ENCODE results near the gene OR5T1.

GRCh38 chr11:56307836-56308235, 33.9 kb downstream of the OR5T1 start:
- no peak for TF ChIP-seq CTCF (IDR thresholded peaks at IDR 0.05; ENCODE audit: low read depth, low read length, poor library complexity, severe bottlenecking)
- TF ChIP-seq EZH2phosphoT487 (IDR thresholded peaks at IDR 0.05; ENCODE audit: borderline replicate concordance, low read length): no peak

Data from DOHH2 (cell line).